RWPE2 (cell line): ENCODE results near the gene RBBP8NL.
A peak's percentile ranks its signal among the peaks of the same experiment; 100 is the strongest.

ENCODE experiments used
- ATAC-seq: fragments of 200-7000 bp; cut with Tn5 transposase; 3 replicates; pipeline ENCODE4 v1.9.1; 2021; ENCODE audit warnings: low read depth
- DNase-seq: peaks from one replicate; pipeline ENCODE4 v3.0.0-alpha.2; 2020; ENCODE audit warnings: low spot score
- H3K27ac ChIP-seq: fragments of 450-650 bp; 2 replicates; pipeline ENCODE4 v1.5.1; 2017; ENCODE audit warnings: mild to moderate bottlenecking; ENCODE audit not compliant: poor library complexity, severe bottlenecking
- H3K27me3 ChIP-seq: fragments of 250-450 bp; sonication (Bioruptor Pico); 2 replicates; pipeline ENCODE4 v1.5.1; 2021; ENCODE audit warnings: mild to moderate bottlenecking, moderate library complexity; ENCODE audit not compliant: insufficient read depth, poor library complexity, severe bottlenecking
- H3K36me3 ChIP-seq: fragments of 250-450 bp; sonication (Bioruptor Pico); 2 replicates; pipeline ENCODE4 v1.5.1; 2020; ENCODE audit warnings: low read depth, mild to moderate bottlenecking, moderate library complexity
- H3K4me1 ChIP-seq: fragments of 250-450 bp; sonication (Bioruptor Pico); 2 replicates; pipeline ENCODE4 v1.5.1; 2021; ENCODE audit warnings: mild to moderate bottlenecking, moderate library complexity; ENCODE audit not compliant: insufficient read depth, poor library complexity, severe bottlenecking
- H3K4me3 ChIP-seq: fragments of 250-450 bp; sonication (Bioruptor Pico); 2 replicates; pipeline ENCODE4 v1.5.1; 2021; ENCODE audit warnings: mild to moderate bottlenecking, moderate library complexity; ENCODE audit not compliant: severe bottlenecking
- H3K9me3 ChIP-seq: fragments of 250-450 bp; sonication (Bioruptor Pico); 2 replicates; pipeline ENCODE4 v1.5.1; 2021; ENCODE audit warnings: mild to moderate bottlenecking, moderate library complexity; ENCODE audit not compliant: severe bottlenecking
- CTCF ChIP-seq: fragments of 450-650 bp; IDR thresholded peaks from one replicate; pipeline ENCODE4 v1.5.1; 2017; ENCODE audit warnings: mild to moderate bottlenecking, moderate library complexity; ENCODE audit not compliant: poor library complexity, severe bottlenecking

RBBP8NL gene

GRCh38 chr20:62368976-62369814, 58.1 kb downstream of the RBBP8NL start:
- Histone ChIP-seq H3K36me3 (peaks cover 18% of the 10 kb centered on the region), H3K9me3 (no peaks in the 10 kb centered on the region), H3K27me3 (no peaks in the 10 kb centered on the region), H3K4me3 (peak overlapping the region; percentile 98), H3K27ac (peak overlapping the region; percentile 99), H3K4me1 (peaks cover 43% of the 10 kb centered on the region)
- DNase-seq: peak; percentile 99
- peak; percentile 86 for TF ChIP-seq CTCF
- ATAC-seq: peak; percentile 45

- peak overlapping the region; percentile 99 for H3K27ac ChIP-seq
- H3K9me3 ChIP-seq: no peaks in the 10 kb centered on the region
- H3K27me3 ChIP-seq: no peaks in the 10 kb centered on the region
- peaks cover 50% of the 10 kb centered on the region for H3K4me1 ChIP-seq
- ATAC-seq: 0 out of 3 replicates have a peak, but pooled peaks have one; percentile 0
- peak overlapping the region; percentile 98 for H3K4me3 ChIP-seq
- DNase-seq: peak; percentile 96
- H3K36me3 ChIP-seq: peaks cover 26% of the 10 kb centered on the region
- TF ChIP-seq CTCF: no peak
Measured at GRCh38 chr20:62368392-62368975, 58.9 kb downstream of the RBBP8NL start.

GRCh38 chr20:62367633-62368391, 59.5 kb downstream of the RBBP8NL start:
- H3K36me3 ChIP-seq: peaks cover 32% of the 10 kb centered on the region
- no peaks in the 10 kb centered on the region for H3K9me3 ChIP-seq
- DNase-seq: peak; percentile 93
- peak overlapping the region; percentile 99 for H3K27ac ChIP-seq
- TF ChIP-seq CTCF: no peak
- no peak for ATAC-seq
- peaks cover 57% of the 10 kb centered on the region for H3K4me1 ChIP-seq
- H3K27me3 ChIP-seq: no peaks in the 10 kb centered on the region
- peak overlapping the region; percentile 98 for H3K4me3 ChIP-seq

- no peak for TF ChIP-seq CTCF
- Histone ChIP-seq H3K4me1 (peaks cover 63% of the 10 kb centered on the region), H3K27ac (peak within 1 kb of the TSS; percentile 99)
Measured at GRCh38 chr20:62367136-62367632, 60.2 kb downstream of the RBBP8NL start, which contains the start of gene LAMA5. Gene LAMA5, minus strand, starts transcription at chr20:62367312. Its CDS starts 67 bp downstream, at chr20:62367245.

More at GRCh38 chr20:62367136-62367632, 60.2 kb downstream of the RBBP8NL start, which contains the start of gene LAMA5:
- Histone ChIP-seq H3K27me3 (no peaks in the 10 kb centered on the region), H3K9me3 (no peaks in the 10 kb centered on the region), H3K36me3 (peaks cover 39% of the 10 kb centered on the region), H3K4me3 (peak within 1 kb of the TSS; percentile 98)
- ATAC-seq (no peak), DNase-seq (peak; percentile 88)
